ENCODE measurements around the gene KIF5C. TPM values are rescaled to one million over a fixed set of nuclear protein-coding genes. Genes with fewer than 3 reads are reported as not detected.

KIF5C gene
- total RNA-seq, 1 donor from 2014 or later = 6.2 TPM

- DNase-seq (ENCODE audit: low spot score in 2 of 2) = no peak
- intact Hi-C loops (cut with DNase I) = no loop called here
- no peak overlapping the region for H3K27ac ChIP-seq
- no peaks in the 10 kb centered on the region for H3K4me1 ChIP-seq
- H3K4me3 ChIP-seq = no peak overlapping the region
- peaks cover 0 to 14% of the 10 kb centered on the region in 2 donors for H3K9me3 ChIP-seq
- TF ChIP-seq CTCF (IDR thresholded peaks at IDR 0.05) = no peak
- H3K36me3 ChIP-seq = no peaks in the 10 kb centered on the region
- no peaks in the 10 kb centered on the region for H3K27me3 ChIP-seq
Measured at GRCh38 chr2:149042881-149043280, 167.9 kb downstream of the KIF5C start.

- H3K27me3 ChIP-seq = no peaks in the 10 kb centered on the region
- H3K36me3 ChIP-seq = no peaks in the 10 kb centered on the region
- no peak for TF ChIP-seq CTCF (IDR thresholded peaks at IDR 0.05)
- H3K4me3 ChIP-seq = no peak overlapping the region
- DNase-seq (ENCODE audit: low spot score in 2 of 2) = no peak
- H3K27ac ChIP-seq = no peak overlapping the region
- intact Hi-C loops (cut with DNase I) = no loop called here
- no peaks in the 10 kb centered on the region for H3K4me1 ChIP-seq
- H3K9me3 ChIP-seq = peaks cover 0 to 15% of the 10 kb centered on the region in 2 donors
Measured at GRCh38 chr2:149044500-149044899, 169.5 kb downstream of the KIF5C start.

- no peak for TF ChIP-seq CTCF (IDR thresholded peaks at IDR 0.05)
- Histone ChIP-seq H3K4me3 (no peak overlapping the region), H3K9me3 (peaks cover 0 to 15% of the 10 kb centered on the region in 2 donors), H3K27ac (no peak overlapping the region), H3K36me3 (no peaks in the 10 kb centered on the region), H3K4me1 (no peaks in the 10 kb centered on the region), H3K27me3 (no peaks in the 10 kb centered on the region)
- intact Hi-C loops (cut with DNase I) = no loop called here
- DNase-seq (ENCODE audit: low spot score in 2 of 2) = no peak
Measured at GRCh38 chr2:149047118-149047517, 172.1 kb downstream of the KIF5C start.

- Histone ChIP-seq H3K9me3 (peaks cover 0 to 15% of the 10 kb centered on the region in 2 donors), H3K4me3 (no peak overlapping the region), H3K4me1 (no peaks in the 10 kb centered on the region), H3K27me3 (no peaks in the 10 kb centered on the region), H3K36me3 (no peaks in the 10 kb centered on the region), H3K27ac (no peak overlapping the region)
- no peak for DNase-seq (ENCODE audit: low spot score in 2 of 2)
- no peak for TF ChIP-seq CTCF (IDR thresholded peaks at IDR 0.05)
- intact Hi-C loops (cut with DNase I) = no loop called here
Measured at GRCh38 chr2:149049142-149049541, 174.1 kb downstream of the KIF5C start.

- Histone ChIP-seq H3K36me3 (no peaks in the 10 kb centered on the region), H3K27ac (no peak overlapping the region), H3K4me1 (no peaks in the 10 kb centered on the region), H3K4me3 (no peak overlapping the region), H3K27me3 (no peaks in the 10 kb centered on the region), H3K9me3 (peaks cover 0 to 15% of the 10 kb centered on the region in 2 donors)
- no peak for TF ChIP-seq CTCF (IDR thresholded peaks at IDR 0.05)
- intact Hi-C loops (cut with DNase I) = no loop called here
- DNase-seq (ENCODE audit: low spot score in 2 of 2) = no peak
Measured at GRCh38 chr2:149050188-149050587, 175.2 kb downstream of the KIF5C start.

GRCh38 chr2:149055751-149056150 is 180.7 kb downstream of the KIF5C start:
- no peak for DNase-seq (ENCODE audit: low spot score in 2 of 2)
- H3K4me3 ChIP-seq = no peak overlapping the region
- no peaks in the 10 kb centered on the region for H3K27me3 ChIP-seq
- no peaks in the 10 kb centered on the region for H3K4me1 ChIP-seq
- no peaks in the 10 kb centered on the region for H3K36me3 ChIP-seq
- intact Hi-C loops (cut with DNase I) = no loop called here
- no peak overlapping the region for H3K27ac ChIP-seq
- TF ChIP-seq CTCF (IDR thresholded peaks at IDR 0.05) = no peak
- no peaks in the 10 kb centered on the region for H3K9me3 ChIP-seq
